HG03103 (cell line): ENCODE results near the gene DCHS2.

Experiments
- ATAC-seq: cut with Tn5 transposase; IDR thresholded peaks from one replicate; pipeline ENCODE4 v1.9.1; 2021; ENCODE audit warnings: low read depth; ENCODE audit not compliant: unreplicated experiment

The DCHS2 gene

DNA sequence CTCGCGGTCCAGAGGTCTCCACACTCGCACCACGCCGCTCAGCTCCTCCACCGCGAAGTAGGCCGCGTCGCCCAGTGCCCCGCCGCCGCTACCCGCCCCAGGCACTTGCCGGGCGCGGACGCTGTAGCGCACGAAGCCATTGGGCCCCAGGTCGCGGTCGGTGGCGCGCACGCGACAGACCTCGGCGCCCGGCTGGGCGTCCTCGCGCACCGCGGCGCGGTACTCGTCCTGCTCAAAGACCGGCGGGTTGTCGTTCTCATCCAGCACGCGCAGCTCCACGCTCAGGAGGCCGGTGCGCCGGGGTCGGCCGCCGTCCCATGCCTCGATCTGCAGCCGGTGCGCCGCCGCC lies 1.4 kb downstream of the DCHS2 start:
- ATAC-seq, result no peak

DNA sequence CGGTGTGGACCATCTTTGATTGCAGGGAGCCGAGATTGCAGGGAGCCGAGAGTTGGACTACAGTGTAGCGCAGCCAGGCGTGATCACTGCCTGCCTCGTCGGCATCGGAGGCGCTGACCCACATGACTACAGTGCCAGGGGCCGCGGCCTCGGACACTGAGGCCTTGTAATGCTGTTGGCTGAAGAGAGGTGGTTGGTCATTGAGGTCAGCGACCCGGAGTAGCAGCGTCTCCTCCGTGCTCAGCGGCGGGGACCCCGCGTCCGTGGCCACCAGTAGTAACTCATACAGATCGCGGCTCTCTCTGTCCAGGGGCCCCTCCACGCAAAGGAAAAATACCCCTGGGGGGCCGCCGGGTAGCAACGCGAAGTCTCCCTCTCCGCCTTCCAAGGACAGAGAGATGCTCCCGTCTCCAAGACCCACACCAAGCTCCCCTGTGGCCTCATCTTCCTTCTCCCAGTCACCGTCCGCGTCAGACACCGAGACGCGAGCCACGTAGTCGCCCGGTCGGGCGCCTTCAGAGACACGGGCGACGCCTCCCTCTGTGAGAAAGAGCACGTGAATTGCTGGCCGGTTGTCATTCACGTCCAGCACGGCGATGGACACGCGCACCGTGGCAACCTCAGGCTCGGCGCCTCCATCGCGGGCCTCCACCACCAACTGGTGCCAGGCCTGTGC lies 1.9 kb downstream of the DCHS2 start:
- no peak for ATAC-seq

DNA sequence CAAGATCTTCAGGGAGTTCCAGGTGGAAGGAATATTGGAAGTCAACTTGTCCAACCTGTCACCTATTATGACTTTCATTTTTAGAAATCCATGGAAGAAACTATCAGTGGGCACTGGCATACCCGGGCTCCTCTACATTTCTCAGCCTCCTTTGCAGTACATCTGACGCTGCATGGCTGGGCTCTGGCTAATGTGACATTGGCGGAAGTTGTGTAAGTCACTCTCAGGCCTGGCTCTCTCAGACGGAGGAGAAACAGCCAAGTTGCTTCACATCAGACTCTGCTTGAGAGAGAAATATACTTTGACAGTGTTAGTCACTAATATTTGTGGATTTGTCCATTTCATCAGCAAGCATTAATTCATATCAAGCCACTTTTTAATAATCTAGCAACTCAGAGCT lies 4.5 kb downstream of the DCHS2 start:
- no peak for ATAC-seq

DNA sequence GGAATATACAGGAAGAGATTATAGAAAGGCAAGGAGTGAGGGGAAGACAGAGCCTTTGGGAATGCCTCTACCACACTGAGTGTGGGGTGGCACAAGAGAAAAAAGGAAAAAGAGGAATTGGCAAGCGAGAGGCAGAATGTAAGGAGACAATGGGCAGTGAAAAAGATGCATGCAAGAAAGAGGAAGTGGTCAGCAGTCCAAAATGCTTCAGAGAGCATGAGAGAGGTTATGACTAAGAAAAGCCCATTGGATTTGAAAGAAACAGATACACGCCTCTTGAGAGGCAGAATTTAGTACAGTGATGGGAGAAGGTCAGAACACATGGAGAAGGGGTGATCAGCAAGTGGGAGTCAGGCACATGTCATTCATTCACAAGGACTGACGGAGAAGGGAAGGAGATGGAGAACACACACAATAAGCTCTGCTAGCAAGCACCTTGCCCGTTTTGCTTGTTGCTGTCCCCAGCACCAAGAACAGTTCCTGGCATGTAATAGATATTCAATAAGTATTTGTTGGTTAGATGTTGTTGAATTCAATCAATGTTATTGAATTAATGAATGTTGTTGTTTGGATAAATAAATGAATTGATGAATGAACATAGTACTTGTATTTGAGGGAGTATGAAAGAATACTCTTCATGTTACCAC lies 6.3 kb downstream of the DCHS2 start:
- ATAC-seq, result peak; percentile 99

DNA sequence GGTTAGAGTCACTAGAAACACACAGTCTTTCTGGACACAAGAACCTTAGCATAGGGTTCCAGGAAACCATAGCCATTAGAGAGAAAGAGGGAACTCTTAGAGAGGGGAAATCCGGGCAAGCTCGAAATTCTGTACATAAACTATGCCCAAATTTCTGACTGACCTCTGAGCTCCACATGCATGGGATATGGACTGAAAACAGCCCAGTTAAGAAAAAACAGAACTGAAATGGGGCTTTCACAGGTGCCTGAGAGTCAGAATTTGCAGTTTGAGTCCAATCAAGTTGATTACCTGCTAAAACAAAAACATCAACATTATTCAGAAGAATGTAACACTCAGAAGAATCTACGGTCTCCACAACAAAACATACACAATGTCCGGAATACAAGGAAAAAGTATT lies 13.1 kb downstream of the DCHS2 start:
- no peak for ATAC-seq

DNA sequence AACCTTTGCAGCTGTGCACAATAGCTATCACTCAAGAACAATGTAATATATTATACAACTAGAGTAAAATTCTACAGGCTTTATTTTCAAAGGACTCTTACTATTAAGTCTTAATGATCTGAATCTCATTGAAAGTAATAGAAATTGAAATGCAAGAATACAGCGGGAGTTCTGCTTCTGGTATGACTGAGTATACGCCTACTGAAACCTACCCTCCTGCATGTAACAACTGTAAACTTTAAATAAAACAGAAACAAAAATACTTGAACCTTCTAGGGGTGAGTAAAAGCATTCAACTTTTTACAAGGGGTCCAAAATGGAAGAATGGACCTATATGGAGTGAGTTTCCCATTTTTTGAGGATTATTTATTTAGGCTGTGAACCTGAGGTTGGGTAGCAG lies 13.5 kb downstream of the DCHS2 start:
- ATAC-seq, result no peak

DNA sequence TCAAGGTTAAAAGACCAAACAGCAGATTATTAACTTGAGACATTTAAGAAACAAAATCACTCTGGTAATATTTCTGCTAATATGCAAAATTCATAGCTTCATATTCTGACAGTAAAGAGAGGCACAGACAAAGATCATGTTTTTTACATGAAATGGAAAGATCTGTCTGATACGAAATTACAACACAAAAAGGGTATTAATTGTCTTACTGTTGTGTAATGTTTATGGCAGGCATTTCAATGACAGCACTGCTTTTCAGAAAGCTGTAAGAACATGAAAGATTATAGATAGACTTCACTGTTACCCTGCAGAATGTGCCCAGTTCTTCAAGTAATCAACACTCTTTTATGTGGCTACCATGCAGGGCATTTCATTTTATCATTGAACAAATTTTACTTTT lies 15.4 kb downstream of the DCHS2 start:
- ATAC-seq, result no peak

DNA sequence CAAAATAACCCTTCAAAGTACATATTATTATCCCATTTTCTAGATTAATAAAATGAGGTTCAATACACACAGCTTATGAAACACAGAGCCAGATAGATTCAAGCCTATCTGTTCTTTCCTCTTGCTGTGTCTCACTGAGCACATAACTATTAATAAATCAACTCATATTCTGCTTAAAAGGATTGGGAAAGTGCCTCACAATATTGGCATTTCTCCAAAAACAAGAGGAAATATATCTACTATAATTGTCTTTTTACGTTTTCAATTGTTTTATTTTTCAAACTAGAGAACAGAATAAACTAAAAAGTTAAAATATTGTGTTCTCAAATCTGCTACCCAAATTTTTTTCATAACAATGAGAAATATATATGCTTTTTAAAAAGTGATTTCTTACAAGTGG lies 15.8 kb downstream of the DCHS2 start:
- no peak for ATAC-seq

DNA sequence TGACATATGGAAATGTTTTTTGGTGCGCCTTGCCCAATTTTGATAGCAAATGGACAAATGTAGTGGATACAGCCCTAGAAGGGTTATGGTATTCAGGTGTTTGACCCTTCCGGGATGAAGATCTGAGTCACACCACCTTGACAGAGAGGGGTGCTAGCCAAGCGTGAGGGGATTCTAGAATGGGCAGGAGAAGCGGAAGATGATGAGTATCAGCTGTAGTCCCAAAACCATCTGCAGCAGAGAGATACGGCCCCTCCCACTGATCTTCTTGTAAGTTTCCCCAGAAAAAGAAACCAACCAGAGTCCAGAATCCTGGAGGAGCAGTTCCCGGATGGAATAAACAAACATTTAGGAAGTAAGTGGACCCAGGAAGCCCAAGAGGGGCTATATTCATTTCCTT lies 18.1 kb downstream of the DCHS2 start:
- no peak for ATAC-seq

DNA sequence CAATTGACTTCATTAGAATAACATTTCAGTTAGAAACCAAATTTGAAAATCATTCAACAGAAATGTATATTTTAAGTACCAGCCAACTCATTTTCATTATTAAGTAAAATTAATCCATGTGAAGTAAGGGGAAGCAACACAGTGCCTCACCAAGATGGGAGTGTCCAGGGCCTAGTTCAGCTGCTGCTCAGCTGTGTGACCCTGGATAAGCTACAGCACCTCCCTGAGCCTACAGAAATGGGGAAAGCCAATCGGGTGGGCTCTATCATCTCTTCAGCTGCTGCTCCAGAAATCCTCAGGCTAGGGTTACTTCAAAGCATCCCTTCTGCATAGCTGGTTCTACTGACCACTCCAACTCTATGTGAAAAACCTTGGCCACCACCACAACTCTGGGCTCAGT lies 18.7 kb downstream of the DCHS2 start:
- ATAC-seq, result no peak

DNA sequence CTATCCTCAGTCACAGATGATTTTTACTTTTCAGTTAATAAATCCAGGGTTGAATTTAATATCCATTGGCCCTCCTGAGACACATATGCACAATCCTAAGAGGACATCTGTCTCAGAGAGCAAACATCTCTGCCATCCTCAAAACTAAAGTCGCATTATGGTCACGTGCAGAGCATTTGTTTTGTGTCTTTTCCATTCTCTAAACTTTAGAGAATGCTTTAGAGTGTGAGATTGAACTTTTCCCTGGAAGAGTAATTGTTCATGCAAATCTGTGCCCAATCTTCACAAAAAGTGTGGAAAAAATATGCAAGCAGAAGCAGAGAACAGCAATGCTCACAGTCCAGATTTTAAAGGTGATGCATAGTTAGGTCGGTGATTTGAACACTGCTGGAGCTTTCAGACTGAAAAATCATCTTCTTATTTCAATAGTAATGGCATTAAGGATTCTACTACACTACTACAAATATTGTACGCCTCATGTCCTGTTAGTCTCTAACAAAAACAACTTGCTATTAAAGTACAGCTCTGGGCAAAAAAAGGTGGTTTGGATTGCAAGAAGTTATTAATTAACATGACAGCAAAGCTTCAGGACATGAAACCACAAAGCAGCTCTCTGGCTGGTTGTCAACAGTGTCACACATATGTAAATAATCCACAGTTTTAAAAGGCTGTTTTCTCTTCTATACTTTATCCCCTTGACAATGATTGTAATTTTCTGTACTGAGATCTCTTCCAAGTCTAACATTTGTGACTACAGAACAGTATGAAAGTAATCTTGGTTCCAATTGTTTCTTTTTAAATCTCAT lies 19.9 kb downstream of the DCHS2 start:
- peak; percentile 51 for ATAC-seq

DNA sequence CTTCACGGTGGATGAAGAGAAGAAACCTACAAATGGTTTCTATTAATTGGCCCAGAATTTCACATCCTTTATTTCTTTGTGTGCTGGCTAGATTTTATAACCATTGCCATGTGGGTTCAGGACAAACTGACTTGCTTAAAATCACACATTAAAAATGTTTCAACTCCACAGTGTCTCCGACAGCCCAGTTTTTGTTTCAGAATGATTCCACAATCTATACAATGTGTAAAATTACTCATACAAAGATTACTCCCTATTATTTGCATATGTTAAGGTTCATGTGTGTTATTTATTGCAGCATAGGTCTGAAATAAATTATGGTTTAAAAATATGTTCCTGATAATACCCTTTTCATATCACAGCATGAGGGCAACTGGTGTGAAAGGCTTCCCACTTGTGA lies 20.6 kb downstream of the DCHS2 start:
- peak; percentile 69 for ATAC-seq

DNA sequence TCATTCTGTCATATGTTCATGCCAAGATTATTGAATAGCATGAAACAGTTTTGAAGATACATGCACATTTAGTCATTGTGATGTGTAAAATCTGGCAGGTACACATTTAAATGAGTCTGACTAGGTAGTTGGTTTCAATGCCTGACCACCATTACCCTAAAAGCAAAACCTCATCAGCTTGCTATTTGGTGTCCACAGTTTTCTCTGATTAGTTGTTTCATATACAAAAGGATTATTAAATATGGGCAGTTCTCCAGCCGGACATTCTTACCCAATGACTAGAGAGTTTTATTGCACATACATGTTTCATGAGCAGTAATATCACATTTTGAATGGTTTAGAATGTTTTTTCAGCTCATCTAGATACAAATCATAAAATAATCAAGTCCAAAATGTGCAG lies 23.7 kb downstream of the DCHS2 start:
- ATAC-seq, result no peak

DNA sequence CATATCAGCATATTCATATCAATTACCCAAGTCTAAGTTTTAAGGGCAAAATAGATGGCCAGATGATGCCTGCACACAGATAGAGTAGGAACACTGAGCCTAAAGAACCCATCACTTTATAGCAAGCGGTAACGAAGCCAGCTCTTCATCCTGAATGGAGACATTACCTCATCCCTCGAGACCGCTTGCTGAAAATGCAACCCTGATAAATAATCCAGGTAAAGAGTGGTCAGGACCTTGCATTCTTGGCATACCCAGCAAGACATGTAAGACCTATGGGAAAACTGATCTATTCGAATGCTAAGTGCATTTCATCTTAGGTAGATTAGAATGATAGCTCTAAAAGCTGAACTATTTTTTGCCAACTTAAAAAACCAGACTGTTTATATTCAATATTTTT lies 25.3 kb downstream of the DCHS2 start:
- no peak for ATAC-seq

DNA sequence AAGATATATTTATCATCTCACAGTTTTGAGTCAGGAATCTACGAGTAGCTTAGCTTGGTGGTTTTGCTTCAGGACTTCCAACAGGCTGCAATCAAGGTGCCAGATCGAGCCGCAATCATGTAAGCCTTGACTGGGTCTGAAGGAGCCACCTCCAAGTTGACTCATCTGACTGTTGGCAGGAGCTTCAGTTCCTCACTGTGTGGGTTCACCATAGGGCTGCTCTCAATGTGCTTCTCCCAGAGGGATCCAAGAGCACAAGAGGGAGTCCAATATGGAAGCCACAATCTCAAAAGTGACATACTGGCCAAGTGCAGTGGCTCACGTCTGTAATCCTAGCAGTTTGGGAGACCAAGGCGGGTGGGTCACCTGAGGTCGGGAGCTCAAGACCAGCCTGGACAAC lies 26.5 kb downstream of the DCHS2 start:
- ATAC-seq, result no peak

DNA sequence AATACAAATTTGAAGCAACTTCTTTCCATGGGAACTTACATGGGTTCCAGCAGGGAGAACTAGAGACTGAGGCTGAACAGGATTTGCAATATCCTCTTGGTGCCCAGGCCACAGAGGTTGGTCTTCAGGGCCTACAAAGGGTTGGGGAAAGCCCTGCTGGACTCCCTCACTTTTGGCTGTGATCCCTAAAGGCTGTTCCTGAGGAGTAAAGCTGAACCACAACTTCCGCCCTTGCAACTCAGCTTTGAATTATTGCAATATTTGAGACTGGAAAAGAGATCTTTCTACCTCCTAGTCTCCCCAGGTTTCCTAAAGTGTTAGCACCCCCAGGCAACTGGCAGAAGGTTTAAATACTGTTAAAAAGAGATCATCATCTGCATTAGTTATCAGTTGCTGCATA lies 26.9 kb downstream of the DCHS2 start:
- no peak for ATAC-seq

DNA sequence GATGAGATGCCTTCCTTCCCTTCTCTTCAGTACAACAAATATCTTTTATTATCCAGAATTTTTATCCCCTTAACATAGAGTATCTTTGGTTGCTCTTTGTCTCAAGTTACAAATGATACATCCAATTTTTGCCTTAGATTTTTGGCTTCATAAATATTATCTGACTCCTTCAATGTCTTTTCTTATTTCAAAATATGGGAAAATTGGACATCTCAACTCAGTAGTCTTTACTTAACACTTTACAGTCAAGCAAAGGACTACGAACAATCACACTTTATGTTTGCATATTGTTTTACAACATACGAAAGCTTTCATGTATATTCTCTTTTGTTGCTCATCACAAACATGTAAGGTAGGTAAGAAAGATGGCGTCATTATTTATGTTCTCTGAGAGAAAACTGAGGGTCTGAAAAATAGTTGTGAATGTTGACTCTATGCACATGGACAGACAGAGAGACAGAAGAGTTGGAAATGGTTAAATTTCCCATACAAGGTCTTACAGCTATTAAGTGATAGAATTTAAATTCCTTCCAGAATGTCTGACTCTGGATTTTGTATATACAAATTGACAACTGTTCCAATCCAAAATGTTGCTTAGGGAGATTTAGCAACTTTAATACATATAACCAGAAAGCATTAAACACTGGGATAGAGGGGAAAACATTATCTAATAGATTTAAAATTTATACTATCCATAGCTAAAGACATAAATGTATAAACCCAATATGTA lies 29.4 kb downstream of the DCHS2 start:
- no peak for ATAC-seq

DNA sequence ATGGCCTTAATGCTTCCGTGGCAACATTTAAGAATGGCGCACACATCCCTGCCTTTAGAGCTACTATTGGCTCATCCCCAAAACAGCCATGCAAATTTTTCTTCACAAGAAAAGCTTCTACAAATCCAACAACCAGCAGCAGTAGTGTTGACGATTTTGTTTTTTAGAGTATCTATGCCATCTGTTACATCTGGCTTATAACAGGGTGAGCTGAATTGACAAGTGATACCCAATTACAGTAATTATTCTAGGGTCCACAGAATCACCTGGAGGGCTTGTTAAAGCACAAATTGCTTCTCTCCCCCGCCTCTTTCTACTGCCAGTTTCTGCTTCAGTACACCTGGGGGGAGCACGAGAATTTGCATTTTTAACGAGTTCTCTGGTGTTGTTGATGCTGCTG lies 34.1 kb downstream of the DCHS2 start:
- ATAC-seq, result no peak

DNA sequence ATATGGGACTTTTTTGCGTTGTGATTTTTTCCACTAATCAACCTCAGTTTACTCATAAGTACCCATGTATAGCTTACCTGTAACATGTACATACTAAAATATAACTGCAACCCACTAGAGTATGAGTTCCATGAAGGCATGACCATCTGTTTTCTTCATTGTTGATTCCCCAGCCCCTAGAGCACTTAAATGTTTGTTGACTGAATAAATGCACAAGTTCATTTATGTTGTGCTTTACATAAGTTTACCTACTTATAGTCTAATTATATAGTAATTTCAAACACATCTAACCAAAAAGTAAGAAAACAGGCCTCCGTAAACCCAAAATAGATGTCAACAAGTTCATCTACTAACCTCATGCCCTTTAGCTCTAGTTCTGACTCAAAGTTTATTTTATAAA lies 34.7 kb downstream of the DCHS2 start:
- ATAC-seq, result no peak

DNA sequence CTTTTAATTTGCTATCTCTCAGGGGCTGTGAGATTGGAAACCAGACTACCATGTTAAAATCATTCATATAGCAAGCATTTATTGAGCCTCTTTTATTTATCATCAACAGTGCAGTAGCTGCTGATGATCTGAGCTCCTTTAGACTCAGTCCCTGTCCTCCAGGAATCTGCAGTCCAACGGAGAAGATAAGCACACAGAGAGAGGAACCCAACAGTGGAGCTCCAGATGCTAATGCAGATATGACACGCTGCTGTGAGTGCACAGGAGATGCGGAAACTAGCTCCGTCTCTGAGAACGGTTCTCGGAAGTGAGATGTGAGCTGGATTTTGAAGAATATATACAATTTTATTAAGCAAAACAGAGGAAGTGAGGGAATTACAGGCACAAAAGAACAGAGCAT lies 35.4 kb downstream of the DCHS2 start:
- ATAC-seq, result no peak

DNA sequence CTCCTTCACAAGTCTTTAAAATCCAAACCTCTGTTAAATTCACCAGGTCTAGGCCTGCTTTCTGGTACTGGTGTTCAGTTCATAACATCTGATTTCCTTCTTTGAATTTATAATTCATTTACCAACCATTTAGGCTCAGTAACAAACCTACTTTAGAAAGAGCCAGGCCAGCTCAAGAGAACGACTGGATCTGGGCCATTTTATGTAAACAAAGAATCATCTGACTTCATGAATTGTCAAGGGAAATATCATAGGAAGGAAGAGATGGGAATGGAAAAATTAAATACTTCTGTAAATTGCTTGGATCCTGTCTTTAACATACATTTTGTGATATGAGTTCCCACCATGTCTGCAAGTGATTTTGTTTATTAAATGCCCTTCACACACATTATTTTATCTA lies 36.5 kb downstream of the DCHS2 start:
- ATAC-seq, result no peak
